GM18519 (cell line): ENCODE results near the gene DVL1.

Experiments
- ATAC-seq: cut with Tn5 transposase; IDR thresholded peaks from one replicate; pipeline ENCODE4 v1.9.1; 2021; ENCODE audit warnings: mild to moderate bottlenecking, moderate library complexity; ENCODE audit not compliant: unreplicated experiment, low FRiP score

DVL1 gene

DNA sequence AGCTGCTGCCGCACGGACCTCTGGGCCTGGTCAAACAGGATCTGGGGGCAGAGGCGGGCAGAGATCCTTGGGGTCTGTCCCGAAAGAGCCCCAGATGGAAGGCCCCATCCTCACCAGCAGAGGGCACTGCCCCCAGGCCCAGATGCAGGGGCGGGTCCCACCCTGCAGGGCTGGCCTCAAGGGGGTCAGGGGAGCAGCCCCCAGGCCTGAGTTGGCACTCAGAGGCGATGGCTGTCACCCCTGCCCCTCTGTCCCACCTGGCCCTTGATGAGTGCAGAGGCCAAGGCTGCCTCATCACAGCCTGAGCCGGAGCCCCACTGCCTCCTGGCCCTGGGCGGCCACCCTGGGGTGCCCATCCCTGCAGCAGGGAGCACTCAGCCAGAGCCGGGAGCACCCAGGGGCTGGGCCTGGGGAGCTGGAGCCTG, 47.2 kb downstream of the DVL1 start:
- no peak for ATAC-seq

- no peak for ATAC-seq
These were observed 48.9 kb downstream of the DVL1 start for GRCh38 chr1:1300352-1300739.

GRCh38 chr1:1299686-1300351, 49.4 kb downstream of the DVL1 start:
- ATAC-seq, result no peak

GRCh38 chr1:1298861-1299685, 50.1 kb downstream of the DVL1 start:
- ATAC-seq, result no peak

DNA sequence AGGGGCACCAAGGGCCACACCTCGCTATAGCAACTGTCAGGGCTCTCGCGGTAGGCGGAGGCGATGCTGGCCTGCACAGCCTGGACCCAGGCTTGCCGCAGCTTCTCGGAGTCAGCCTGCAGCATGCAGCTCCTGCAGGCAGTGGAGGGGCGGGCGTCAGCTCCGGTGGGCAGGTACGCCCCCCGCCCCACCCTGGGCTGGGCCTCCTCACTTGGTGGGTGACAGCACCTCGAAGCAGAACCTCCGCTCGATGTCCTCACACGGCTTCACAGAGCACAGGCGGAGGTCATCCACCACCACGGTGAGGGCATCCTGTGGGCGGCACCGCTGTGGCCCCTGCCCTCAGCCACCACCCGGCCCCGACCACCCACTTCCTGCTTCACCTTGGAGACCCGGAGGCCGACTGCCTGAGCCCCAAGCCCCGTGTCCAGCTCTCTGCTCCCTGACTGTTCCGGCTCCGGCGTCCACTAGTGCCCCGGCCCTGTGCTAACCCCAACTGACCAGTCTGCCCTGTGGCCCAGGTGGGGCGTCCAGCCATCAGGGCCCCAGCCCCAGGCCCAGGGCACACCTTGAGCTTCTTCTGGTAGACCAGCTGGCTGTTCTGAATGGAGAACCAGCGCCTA, 51.3 kb downstream of the DVL1 start:
- no peak for ATAC-seq

GRCh38 chr1:1296070-1297061, 52.9 kb downstream of the DVL1 start:
- no peak for ATAC-seq

- ATAC-seq, result no peak
These were observed 53.9 kb downstream of the DVL1 start for GRCh38 chr1:1295154-1295923.

DNA sequence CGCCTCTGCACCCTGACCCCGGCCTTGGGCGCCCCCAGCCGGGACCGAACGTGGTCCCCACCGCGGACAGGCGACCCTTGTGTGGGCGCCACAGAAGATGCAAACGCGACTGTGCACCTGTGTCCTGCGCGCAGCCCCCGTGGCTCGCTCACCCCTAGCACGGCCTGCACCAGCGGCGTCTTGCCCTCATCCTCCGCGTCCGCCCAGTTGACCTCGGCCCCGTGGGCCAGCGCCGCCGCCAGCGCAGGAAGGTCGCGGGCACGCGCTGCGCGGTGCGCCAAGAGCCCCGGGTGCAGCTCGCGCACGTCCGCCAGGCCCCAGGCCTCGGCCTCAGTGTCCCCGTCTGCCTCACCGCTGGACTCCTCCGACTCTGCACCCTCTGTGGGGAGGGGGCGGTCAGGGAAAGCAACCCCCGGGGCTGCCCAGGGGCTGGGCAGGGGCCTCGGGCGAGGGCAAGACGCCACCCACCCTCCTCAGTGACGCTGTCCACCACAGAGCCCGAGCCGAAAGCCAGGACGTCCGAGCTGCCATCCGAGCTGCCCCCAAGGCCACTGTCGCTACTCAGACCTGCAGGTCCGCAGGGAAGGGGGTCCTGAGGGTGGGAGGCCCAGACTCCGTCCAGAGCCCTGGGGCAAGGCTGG, 54.8 kb downstream of the DVL1 start:
- no peak for ATAC-seq

DNA sequence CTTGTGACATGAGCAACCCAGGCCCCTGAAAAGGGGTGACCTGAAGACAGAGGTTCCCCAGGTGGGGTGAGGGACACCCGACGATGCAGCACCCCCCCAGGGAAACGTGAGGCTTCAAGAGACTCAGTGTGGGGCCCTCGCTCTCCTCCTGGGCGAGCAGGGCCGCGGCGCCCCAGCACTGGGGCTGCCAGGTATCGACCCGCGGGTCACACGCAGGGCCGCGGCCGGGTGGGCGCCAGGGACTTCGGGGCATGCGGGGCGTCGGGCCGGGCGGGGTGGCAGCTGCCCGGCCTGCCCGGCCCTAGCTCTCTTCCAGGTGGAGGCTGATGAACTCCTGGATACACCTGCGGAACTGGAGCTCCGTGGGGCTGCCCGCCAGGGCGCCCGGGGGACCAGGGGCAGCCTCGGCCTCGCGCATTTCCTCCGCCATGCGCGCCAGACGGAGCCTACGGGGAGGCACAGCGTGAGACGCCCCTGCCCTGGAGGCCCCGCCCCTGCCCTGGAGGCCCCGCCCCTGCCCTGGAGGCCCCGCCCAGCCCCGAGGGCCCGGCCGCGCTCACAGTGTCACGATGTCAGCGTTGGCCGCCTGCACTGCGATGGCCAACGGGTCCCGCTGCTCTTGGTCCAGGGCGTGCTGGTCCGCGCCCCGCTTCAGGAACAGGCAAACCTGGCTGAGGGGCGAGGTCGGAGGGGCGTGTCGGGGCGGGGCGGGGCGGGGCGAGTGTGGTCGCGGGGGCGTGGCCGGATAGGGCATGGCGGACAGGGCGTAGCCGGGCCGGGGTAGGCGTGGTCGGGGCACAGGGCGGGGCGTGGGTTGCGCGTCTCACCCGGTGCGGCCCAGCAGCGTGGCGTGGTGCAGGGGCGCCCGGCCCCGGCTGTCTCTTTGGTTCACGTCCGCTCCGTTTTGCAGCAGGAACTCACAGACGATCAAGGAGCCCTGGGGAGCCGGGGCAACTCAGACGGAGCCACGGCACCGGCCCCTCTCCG, 55.7 kb downstream of the DVL1 start:
- ATAC-seq, result no peak

GRCh38 chr1:1292851-1293250, 56.4 kb downstream of the DVL1 start:
- no peak for ATAC-seq

GRCh38 chr1:1292442-1292779, 56.8 kb downstream of the DVL1 start:
- ATAC-seq, result no peak

GRCh38 chr1:1291548-1292441, 57.4 kb downstream of the DVL1 start:
- no peak for ATAC-seq

DNA sequence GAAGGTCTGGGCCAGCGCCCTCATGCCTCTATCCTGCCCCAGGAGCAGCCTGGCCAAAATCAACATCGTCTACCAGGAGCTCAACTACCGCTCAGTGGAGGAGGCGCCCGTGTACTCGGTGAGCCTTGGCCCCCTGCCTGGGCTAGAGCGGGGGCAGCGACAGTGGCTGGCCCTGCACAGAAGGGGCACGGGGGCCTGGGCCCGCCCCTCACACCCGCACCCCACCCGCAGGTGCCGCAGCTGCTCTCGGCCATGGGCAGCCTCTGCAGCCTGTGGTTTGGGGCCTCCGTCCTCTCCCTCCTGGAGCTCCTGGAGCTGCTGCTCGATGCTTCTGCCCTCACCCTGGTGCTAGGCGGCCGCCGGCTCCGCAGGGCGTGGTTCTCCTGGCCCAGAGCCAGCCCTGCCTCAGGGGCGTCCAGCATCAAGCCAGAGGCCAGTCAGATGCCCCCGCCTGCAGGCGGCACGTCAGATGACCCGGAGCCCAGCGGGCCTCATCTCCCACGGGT, 58.1 kb downstream of the DVL1 start:
- no peak for ATAC-seq

GRCh38 chr1:1290238-1290731, 58.9 kb downstream of the DVL1 start:
- no peak for ATAC-seq

GRCh38 chr1:1287288-1288110, 61.7 kb downstream of the DVL1 start:
- ATAC-seq, result no peak
